Stimulated activated CD8-positive, alpha-beta memory T cell treated with anti-CD3 and anti-CD28 coated beads, Interleukin-15, amount 100 ng/mL, for 4 hours (primary cell): ENCODE measurements around the gene DRAM1.

Experiments used
- DNase-seq, 2 donors: peaks; one replicate each; pipeline ENCODE4 v3.0.0-alpha.2; 2020; ENCODE audit warnings: low read depth in 2 of 2

The DRAM1 gene

GRCh38 chr12:101941306-101942249 lies 64.2 kb downstream of the DRAM1 start:
- no peak for DNase-seq

DNA sequence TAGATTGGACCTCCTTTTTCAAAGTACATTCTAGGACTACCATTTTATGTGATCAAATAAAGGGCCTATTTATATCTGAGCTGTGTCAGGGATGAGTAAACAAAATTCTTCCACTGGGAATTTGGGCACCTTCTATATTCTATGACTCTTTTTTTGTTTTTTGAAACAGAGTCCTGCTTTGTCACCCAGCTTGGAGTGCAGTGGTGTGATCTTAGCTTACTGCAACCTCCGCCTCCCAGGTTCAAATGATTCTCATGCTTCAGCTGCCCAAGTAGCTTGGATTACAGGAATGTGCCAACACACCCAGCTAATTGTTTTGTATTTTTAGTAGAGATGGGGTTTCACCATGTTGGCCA lies 64.8 kb downstream of the DRAM1 start:
- no peak for DNase-seq

DNA sequence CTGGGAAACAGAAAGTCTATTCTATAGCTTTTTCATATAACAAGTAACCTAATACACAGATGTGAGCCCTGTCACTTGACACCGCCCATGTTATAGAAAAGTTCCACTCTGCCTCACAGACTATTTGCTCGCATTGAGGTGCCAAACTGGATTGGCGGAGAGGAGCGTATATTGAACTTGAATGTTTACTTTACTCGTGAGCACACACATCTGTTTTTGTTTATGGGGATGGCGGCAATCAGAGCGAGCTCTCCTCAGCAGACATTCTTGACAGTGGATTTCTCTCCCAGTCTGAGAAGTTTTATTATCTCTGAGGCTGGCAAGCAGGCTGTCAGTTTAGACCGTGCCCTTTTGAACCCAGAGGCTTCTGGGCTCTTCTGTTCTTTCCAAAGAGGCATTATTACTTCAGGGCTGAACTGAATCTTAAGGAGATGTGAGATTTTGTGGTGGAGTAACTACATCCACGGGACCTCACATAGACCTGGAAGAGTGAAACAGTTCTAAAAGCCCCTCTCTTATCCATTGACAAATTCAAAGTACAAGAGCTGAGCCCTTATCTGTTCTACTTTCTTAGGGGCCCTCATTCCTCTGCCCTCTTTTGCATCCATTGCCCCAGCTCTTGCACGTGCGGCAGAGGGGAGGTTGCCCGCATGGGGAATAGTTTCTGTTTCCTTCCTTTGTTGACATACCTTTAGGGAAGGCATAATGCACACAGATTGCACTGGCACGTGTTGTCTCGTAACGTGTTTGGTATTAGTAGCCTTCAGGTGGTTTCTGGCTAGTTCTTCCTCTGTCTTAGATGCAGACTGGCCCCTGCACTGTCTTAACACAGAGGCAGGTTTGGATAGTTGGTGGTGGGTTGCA lies 68.2 kb downstream of the DRAM1 start:
- DNase-seq = no peak

- no peak for DNase-seq
Measured at GRCh38 chr12:101946233-101946611, 68.8 kb downstream of the DRAM1 start.

DNA sequence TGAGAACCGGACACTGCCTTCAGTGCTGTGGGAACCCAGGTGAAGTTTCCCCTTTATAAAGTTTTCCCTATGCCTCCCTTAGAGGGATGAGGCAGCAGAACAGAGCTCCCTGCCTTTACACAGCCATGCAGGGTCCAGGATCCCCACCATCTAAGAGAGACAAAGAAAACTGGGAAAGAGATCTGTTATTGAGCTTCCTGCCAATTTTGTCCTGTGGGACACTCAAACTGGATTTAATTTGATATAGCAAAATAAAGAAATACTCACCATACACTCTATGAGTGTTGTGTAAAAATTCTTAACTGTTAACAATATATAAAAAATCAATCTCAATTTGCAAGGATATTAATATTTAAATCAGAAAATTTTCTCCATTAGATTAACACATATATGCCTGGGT lies 69.9 kb downstream of the DRAM1 start:
- DNase-seq = no peak

DNA sequence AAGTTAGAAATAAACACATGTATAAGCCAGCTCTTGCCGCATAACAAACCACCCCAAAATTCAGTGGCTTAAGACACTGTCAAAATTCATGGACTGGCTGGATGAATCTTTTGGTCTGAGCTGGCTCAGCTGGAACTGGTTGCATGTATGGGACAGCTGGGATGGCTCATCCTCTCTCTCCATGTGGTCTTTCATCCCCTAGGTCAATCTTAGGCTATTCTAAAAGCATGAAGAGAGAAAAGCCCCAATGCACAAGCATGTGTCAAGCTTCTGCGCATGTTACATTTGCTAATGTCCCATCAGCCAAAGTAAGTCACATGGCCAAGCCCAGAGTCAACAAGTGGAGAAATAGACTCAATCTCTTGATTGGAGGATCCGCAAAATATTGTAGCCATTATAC lies 71.0 kb downstream of the DRAM1 start:
- no peak for DNase-seq

DNA sequence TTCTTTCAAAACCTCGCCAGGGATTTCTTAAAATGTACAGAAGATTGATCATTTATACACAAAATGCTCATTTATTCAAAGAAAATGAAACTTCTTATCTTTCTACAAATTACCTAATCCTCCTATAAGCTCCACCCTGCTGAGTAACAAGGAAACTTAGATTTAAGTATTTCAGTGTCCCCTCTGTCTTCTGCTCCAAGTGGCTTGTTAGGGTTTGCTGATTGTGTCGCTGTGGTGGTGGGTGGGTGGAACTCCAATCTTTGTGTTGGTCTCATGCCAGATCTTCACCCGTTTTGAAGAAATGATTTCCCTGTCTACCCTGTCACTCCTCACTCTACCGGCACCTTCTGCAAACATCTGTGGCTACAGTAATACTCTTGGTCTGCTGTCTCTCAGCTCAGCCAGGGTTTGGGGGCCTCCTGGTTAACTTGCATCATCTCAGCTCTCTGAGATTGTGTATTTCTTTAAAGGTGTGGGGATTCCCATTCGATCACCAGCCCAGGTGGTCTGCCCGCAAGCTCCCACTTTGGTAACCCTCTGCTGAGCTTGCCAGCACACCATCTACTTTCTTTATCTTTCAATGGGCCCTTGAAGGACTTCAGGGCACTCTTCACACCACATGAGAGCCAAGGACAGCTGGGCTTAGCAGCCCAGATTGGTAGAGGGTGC lies 73.8 kb downstream of the DRAM1 start:
- DNase-seq = no peak

DNA sequence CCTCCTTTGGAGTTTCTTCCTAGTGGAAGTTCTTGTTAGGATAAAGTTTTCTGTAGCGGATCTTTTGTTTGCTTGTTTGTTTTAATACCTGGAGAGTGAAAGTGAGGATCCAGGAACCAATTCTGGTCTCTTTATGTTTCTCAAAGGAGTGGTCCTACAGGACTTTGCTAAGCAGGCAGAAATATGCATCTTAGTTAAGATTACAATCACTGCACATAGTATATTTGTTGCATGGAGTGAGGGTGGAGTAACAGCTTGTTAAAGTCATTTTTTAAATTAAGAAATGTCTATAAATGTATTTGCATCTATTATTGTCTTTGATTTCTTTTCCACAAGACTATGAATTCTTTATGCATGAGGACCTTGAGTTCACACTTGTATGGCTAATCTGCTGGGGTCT lies 76.7 kb downstream of the DRAM1 start:
- no peak for DNase-seq

- no peak for DNase-seq
Measured at GRCh38 chr12:101954676-101955075, 77.3 kb downstream of the DRAM1 start.

- no peak for DNase-seq
Measured at GRCh38 chr12:101957252-101957959, 80.0 kb downstream of the DRAM1 start.

DNA sequence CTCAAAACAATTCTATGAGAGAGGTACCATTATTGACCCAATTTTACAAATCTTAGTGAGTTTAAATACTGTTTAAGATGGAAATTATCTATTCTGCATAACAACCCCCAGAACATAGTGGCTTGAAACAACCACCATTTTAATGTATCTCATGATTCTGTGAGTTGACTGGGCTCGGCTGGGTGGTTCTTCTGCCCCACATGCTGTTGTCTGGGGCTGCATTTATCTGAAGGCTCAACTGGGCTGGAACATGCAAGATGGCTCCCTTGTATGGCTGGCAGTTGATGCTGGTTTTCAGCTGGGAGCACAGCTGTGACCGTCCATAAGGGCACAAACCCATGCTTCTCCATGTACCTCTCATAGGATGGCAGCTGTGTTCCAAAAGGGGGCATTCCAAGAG lies 82.2 kb downstream of the DRAM1 start:
- no peak for DNase-seq

GRCh38 chr12:101962486-101962885 lies 85.1 kb downstream of the DRAM1 start:
- no peak for DNase-seq

- no peak for DNase-seq
Measured at GRCh38 chr12:101963697-101964096, 86.3 kb downstream of the DRAM1 start.

DNA sequence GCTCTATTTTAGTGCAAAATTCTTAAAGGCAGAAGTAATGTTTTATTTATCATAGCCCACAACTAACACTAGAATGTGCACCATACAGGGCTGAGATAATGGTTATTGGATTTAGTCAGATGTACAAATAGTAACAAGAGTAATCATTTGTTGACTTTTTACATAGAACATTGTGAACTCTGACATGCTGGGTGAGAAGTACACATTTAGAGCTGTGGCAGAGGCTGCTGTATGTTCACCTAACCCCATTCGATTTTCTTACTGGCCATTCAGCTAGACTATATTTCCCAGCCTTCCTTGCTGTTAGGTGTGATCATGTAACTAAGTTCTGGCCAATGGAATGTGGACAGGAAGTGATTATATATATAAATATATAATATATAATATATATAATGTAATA lies 89.1 kb downstream of the DRAM1 start:
- no peak for DNase-seq

DNA sequence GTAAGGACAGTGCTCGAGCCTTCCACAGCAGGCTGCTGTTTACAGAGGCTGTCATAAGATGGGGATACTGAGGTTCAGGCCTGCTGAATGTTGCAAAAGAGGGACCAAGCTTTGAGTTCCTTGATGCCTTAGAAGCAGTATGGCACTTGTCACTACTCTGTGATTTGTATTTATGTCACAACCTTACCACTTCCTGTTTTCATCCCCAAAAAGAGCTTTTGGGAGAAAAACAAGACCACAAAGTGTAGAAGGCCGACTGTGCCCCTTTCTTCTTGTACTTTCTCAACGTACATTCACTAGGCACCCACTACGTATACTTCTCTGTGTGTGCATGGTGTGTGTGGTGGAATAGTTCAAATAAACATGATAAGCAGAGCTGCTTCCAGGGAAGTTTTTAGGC lies 90.1 kb downstream of the DRAM1 start:
- DNase-seq = no peak

DNA sequence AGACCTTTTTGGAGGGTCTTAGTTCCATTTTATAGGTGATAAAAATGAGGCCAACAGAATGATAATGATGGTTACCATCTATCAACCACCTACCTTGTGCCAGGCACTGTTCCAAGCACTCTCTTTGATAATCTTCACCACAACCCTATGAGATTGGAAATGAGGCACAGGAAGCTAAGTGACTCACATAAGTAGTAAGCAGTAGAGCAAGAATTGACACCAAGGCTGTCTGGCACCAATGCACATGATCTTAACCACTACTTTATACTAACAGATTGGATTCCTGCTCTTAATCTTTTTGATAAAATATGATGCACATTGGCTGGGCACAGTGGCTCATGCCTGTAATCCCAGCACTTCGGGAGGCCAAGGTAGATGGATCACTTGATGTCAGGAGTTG lies 91.4 kb downstream of the DRAM1 start:
- no peak for DNase-seq
